HT1080 (cell line): ENCODE measurements around the gene CLPTM1. TPM values are rescaled to one million over a fixed set of nuclear protein-coding genes. Genes with fewer than 3 reads are reported as not detected.
"Not testable (repeated sequence)": the region's sequence is repeated elsewhere in the genome, so short reads cannot be mapped to it uniquely, and the experiment has no call there.

Experiments
- DNase-seq: peaks from one replicate; pipeline ENCODE4 v3.0.0-alpha.2; 2015; ENCODE audit warnings: low read depth
- polyA plus RNA-seq, 2 experiments: library from polyadenylated mRNA; depleted of rRNA; stranded (reverse); fragments of >200 nt; gene quantifications; 2 replicates each; pipeline ENCODE4 v1.2.3, GENCODE V29; 2015
- total RNA-seq: library from RNA; depleted of rRNA; stranded (reverse); fragments of >200 nt; shearing (Covaris generic); gene quantifications from 2 replicates; pipeline ENCODE4 v1.2.3, GENCODE V29; 2014; rRNA removed

Gene CLPTM1, protein sequence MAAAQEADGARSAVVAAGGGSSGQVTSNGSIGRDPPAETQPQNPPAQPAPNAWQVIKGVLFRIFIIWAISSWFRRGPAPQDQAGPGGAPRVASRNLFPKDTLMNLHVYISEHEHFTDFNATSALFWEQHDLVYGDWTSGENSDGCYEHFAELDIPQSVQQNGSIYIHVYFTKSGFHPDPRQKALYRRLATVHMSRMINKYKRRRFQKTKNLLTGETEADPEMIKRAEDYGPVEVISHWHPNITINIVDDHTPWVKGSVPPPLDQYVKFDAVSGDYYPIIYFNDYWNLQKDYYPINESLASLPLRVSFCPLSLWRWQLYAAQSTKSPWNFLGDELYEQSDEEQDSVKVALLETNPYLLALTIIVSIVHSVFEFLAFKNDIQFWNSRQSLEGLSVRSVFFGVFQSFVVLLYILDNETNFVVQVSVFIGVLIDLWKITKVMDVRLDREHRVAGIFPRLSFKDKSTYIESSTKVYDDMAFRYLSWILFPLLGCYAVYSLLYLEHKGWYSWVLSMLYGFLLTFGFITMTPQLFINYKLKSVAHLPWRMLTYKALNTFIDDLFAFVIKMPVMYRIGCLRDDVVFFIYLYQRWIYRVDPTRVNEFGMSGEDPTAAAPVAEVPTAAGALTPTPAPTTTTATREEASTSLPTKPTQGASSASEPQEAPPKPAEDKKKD
- 34.2 and 51.5 TPM in 2 replicates for total RNA-seq
- 52.2 and 58.0 TPM in 2 replicates for polyA plus RNA-seq (2015; cell fraction: cytosol; rRNA removed)
- polyA plus RNA-seq (2015; cell fraction: nucleus; rRNA removed), result 101 and 107 TPM in 2 replicates

DNA sequence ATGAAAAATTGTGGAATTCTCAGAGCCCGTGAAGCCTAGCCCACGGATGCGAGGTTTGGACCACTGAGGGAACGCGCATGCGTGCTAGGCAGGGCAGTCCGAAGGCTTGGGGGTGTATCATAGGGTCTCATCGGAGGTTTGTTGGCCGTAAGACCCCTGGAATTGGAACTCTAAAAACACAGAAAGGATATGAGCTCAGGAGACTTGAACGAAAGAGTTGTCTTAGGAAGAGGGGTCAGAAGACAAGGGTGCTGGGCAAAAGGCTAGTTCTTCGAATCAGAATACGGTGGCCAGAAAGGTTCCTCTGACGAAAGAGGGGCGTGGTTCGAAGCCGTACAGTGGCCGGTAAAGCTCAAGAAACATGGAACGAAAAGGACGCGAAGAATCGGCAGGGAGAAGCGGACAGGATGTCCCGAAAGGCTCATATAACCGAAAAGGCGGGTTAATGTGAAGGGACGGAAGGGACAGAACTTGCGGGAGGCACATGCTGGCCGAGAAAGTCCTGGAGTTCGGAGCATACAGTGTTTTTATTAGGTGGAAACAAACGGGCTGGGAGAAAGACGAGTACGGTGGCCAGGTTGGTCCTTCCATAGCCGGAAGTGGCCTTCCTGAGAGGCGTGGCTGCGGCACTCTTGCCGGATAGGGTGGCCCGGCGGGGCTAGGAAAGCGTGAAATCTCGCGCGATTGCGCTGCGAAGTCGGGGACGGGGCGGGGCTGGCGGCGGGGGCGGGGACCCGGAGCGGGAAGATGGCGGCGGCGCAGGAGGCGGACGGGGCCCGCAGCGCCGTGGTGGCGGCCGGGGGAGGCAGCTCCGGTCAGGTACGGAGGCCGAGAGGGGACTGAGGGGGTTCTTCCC lies at the start of gene CLPTM1:
Gene CLPTM1, plus strand, starts transcription at position 732 of the 856 bp plus-strand sequence. Its CDS starts 16 bp downstream, at position 748.
- peak; percentile 84 for DNase-seq

GRCh38 chr19:44905437-44906160 lies 49.6 kb upstream of the CLPTM1 start, which contains the start of gene APOE:
Gene APOE (plus strand): TSS chr19:44905796. CDS start chr19:44906625, 829 bp downstream.
- no peak for DNase-seq

GRCh38 chr19:44907613-44908012 lies 47.6 kb upstream of the CLPTM1 start:
- no peak for DNase-seq

DNA sequence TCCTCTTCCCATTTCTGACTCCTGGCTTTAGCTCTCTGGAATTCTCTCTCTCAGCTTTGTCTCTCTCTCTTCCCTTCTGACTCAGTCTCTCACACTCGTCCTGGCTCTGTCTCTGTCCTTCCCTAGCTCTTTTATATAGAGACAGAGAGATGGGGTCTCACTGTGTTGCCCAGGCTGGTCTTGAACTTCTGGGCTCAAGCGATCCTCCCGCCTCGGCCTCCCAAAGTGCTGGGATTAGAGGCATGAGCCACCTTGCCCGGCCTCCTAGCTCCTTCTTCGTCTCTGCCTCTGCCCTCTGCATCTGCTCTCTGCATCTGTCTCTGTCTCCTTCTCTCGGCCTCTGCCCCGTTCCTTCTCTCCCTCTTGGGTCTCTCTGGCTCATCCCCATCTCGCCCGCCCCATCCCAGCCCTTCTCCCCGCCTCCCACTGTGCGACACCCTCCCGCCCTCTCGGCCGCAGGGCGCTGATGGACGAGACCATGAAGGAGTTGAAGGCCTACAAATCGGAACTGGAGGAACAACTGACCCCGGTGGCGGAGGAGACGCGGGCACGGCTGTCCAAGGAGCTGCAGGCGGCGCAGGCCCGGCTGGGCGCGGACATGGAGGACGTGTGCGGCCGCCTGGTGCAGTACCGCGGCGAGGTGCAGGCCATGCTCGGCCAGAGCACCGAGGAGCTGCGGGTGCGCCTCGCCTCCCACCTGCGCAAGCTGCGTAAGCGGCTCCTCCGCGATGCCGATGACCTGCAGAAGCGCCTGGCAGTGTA lies 46.9 kb upstream of the CLPTM1 start:
- DNase-seq, result no peak

DNA sequence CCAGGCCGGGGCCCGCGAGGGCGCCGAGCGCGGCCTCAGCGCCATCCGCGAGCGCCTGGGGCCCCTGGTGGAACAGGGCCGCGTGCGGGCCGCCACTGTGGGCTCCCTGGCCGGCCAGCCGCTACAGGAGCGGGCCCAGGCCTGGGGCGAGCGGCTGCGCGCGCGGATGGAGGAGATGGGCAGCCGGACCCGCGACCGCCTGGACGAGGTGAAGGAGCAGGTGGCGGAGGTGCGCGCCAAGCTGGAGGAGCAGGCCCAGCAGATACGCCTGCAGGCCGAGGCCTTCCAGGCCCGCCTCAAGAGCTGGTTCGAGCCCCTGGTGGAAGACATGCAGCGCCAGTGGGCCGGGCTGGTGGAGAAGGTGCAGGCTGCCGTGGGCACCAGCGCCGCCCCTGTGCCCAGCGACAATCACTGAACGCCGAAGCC lies 46.3 kb upstream of the CLPTM1 start:
- DNase-seq, result no peak

GRCh38 chr19:44909775-44910174 lies 45.4 kb upstream of the CLPTM1 start:
- DNase-seq, result no peak

DNA sequence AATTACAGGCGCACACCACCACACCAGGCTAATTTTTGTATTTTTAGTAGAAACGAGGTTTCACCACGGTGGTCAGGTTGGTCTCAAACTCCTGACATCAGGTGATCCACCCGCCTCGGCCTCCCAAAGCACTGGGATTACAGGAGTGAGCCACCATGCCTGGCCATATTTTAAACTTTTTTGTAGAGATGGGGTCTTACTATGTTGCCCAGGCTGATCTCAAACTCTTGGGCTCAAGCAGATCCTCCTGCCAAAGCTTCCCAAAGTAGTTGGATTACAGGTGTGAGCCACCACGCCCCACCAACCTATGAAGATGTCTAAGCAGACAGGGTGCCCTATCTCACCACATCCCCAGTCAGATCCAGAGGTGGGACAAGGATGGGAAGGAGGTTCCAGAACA lies 43.3 kb upstream of the CLPTM1 start:
- not testable (repeated sequence) for DNase-seq

DNA sequence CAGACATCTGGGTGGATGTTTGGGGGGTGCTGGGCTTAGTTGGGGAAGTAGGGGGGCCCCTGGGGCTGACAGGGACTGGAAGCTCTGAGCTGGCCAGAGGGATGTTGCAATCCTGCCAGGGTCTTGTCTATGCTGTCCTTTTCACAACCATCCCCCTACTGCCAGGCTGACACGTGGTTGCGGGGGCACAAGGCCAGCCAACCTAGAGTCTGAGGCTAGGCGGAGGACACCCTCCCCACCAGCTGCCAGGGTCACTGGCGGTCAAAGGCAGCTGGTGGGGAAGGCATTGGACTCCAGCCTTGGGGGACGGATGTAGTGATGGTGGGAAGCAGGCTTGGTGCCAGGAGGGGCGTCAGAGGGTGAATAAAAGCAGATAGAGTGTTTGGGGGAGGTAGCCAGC lies 42.3 kb upstream of the CLPTM1 start:
- no peak for DNase-seq

DNA sequence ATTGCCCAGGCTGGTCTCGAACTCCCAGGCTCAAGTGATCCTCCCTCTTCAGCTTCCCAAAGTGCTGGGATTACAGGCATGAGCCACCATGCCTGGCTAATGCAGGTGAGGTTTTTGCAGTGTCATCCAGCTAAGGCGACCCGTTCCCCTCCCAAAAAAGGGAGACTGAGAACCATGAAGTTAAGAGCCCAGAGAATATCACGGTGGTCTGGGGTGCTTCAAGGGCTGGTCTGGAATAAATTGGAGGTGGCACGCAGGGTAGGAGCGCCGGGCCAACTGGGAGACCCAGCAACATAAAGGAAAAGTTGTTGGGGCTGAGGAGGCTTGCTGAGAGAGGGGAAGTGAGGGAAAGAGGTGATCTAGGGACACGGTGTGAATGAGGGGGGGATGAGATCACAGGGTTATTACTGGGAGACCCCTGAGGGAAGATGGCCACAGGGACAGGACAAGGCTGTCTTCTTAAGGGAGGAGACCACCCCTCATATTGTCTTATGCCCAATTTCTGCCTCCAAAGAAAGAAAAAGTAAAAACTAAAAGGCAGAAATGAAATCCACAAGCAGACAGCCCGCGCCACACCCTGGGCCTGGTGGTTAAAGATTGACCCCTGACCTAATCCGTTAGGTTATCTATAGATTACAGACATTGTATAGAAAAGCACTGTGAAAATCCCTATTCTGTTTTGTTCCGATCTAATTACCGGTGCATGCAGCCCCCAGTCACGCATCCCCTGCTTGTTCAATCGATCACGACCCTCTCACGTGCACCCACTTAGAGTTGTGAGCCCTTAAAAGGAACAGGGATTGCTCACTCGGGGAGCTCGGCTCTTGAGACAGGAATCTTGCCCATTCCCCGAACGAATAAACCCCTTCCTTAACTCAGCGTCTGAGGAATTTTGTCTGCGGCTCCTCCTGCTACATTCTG lies 41.4 kb upstream of the CLPTM1 start:
- DNase-seq, result not testable (repeated sequence)

DNA sequence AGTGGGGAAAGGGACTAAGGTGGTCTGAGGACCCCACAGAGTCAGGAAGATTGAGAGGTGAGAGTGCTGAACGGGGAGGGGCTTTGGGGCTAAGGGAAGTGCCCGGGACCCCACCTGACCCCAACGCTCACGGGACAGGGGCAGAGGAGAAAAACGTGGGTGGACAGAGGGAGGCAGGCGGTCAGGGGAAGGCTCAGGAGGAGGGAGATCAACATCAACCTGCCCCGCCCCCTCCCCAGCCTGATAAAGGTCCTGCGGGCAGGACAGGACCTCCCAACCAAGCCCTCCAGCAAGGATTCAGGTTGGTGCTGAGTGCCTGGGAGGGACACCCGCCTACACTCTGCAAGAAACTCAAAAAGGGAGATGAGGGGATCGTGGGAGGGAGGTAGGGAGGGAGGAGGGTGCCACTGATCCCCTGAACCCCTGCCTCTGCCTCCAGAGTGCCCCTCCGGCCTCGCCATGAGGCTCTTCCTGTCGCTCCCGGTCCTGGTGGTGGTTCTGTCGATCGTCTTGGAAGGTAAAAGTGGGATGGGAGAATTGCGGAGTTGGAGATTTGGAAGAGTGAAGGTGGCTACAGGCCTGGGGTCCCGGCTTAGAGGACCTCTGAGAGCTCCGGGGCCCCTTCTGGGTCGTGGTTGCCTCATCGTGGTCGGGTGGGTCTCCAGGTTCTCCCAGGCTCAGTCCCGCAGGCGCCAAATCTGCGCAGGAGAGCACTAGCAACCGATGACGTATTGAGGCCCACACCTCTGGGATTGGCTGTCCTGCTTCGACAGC lies 40.6 kb upstream of the CLPTM1 start, which contains the start of gene APOC1:
Gene APOC1, plus strand, starts transcription at position 176 of the 774 bp plus-strand sequence. Its CDS starts 284 bp downstream, at position 460.
- DNase-seq, result peak; percentile 80

DNA sequence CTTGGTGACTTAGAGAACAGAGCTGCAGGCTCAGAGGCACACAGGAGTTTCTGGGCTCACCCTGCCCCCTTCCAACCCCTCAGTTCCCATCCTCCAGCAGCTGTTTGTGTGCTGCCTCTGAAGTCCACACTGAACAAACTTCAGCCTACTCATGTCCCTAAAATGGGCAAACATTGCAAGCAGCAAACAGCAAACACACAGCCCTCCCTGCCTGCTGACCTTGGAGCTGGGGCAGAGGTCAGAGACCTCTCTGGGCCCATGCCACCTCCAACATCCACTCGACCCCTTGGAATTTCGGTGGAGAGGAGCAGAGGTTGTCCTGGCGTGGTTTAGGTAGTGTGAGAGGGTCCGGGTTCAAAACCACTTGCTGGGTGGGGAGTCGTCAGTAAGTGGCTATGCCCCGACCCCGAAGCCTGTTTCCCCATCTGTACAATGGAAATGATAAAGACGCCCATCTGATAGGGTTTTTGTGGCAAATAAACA lies 30.9 kb upstream of the CLPTM1 start:
- no peak for DNase-seq

- DNase-seq, result peak; percentile 56
These were observed 29.9 kb upstream of the CLPTM1 start for GRCh38 chr19:44925114-44925891.

DNA sequence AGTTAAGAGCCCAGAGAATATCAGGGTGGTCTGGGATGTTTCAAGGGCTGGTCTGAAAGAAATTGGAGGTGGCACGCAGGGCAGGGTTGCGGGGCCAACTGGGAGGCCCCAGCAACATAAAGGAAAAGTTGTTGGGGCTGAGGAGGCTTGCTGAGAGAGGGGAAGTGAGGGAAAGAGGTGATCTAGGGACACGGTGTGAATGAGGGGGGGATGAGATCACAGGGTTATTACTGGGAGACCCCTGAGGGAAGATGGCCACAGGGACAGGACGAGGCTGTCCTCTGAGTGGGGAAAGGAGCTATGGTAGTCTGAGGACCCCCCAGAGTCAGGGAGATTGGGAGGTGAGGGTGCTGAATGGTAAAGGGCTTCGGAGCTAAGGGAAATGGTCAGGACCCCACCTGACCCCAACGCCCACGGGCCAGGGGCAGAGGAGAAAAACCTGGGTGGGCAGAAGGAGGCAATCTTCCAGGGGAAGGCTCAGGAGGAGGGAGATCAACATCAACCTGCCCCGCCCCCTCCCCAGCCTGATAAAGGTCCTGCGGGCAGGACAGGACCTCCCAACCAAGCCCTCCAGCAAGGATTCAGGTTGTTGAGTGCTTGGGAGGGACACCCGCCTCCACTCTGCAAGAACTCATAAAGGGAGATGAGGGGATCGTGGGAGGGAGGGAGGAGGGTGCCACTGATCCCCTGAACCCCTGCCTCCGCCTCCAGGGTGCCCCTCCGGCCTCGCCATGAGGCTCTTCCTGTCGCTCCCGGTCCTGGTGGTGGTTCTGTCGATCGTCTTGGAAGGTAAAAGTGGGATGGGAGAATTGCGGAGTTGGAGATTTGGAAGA lies 28.7 kb upstream of the CLPTM1 start:
- DNase-seq, result not testable (repeated sequence)

GRCh38 chr19:44927746-44928145 lies 27.4 kb upstream of the CLPTM1 start:
- DNase-seq, result peak; percentile 61

DNA sequence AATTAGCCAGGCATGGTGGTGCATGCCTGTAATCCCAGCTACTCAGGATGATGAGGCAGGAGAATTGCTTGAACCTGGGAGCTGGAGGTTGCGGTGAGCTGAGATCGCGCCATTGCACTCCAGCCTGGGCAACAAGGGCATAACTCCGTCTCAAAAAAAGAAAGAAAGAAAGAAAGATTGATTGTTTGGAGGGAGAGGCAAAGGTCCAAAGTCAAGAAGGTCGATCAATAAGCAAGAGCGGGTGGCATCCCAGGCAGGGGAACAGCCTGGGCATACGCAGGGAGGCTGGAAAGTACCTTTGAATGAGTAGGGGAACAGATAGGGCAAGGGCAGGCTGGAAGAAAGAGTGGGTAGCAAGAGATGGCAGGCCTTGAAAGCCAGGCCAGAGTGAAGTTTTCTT lies 25.1 kb upstream of the CLPTM1 start:
- no peak for DNase-seq

GRCh38 chr19:44931541-44931940 lies 23.6 kb upstream of the CLPTM1 start:
- no peak for DNase-seq
